ENCODE data around the gene ABHD2. TPM values are rescaled to one million over a fixed set of nuclear protein-coding genes. Genes with fewer than 3 reads are reported as not detected.

Gene ABHD2
- total RNA-seq, 1 donor: 43.6 TPM

DNA sequence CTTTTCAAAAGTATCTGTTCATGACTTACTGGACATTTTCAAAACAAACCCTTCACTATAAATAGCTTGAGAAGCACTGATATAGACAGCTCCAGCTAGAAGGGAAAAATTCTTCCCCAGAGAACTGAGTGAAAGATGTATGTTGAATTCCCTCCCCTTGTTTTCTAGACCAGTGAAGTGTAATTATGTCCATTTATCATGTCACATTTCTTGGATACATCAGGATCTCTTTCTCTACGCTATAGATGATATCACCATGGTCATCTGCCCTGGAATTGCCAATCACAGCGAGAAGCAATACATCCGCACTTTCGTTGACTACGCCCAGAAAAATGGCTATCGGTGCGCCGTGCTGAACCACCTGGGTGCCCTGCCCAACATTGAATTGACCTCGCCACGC, 66.9 kb downstream of the ABHD2 start:
- H3K4me3 ChIP-seq (ENCODE audit: low read depth, low read length): no peak overlapping the region
- DNase-seq (ENCODE audit: low read depth): no peak
- TF ChIP-seq, protein P1, sequence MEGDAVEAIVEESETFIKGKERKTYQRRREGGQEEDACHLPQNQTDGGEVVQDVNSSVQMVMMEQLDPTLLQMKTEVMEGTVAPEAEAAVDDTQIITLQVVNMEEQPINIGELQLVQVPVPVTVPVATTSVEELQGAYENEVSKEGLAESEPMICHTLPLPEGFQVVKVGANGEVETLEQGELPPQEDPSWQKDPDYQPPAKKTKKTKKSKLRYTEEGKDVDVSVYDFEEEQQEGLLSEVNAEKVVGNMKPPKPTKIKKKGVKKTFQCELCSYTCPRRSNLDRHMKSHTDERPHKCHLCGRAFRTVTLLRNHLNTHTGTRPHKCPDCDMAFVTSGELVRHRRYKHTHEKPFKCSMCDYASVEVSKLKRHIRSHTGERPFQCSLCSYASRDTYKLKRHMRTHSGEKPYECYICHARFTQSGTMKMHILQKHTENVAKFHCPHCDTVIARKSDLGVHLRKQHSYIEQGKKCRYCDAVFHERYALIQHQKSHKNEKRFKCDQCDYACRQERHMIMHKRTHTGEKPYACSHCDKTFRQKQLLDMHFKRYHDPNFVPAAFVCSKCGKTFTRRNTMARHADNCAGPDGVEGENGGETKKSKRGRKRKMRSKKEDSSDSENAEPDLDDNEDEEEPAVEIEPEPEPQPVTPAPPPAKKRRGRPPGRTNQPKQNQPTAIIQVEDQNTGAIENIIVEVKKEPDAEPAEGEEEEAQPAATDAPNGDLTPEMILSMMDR (IDR thresholded peaks at IDR 0.05; ENCODE audit: insufficient read depth, low read depth, low read length): no peak

DNA sequence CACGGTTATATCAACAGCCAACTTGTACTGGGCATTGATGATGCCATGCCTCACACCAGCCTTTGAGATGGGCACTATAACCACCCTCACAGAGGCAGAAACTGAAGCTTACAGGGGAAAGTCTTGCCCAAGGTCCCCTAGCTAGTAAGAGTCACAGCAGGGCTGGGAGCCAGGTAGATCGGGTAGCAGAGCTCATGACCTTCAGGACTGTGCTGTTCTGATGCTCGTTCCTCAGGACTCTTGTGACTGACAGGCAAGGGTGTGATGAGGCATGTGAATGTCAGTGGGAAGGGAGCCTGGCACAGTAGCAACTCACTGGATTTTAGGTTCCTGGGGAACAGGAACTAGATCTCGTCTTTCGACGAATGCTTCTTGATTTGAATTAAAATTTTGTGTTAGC, 67.4 kb downstream of the ABHD2 start:
- H3K4me3 ChIP-seq (ENCODE audit: low read depth, low read length): no peak overlapping the region
- no peak for DNase-seq (ENCODE audit: low read depth)
- TF ChIP-seq, protein P1 (IDR thresholded peaks at IDR 0.05; ENCODE audit: insufficient read depth, low read depth, low read length): no peak

DNA sequence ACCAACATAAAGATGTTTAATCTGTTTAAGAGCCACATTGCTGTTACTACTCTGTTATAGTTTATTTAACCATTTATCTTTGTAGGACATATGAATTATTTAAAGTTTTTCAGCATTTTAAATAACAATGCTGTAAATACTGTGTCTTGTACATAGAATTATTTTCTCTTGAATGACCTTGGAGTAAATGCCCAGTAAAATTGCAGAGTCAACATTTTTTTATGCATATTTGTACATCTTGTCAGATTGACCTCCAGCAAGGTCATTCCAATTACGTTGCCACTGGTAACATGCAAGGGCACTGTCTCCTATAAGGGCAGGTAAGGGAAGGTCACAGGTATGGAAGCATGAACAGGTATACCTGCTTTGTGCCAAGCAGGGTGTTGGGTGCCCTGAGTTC, 68.8 kb downstream of the ABHD2 start:
- TF ChIP-seq, protein P1 (IDR thresholded peaks at IDR 0.05; ENCODE audit: insufficient read depth, low read depth, low read length): no peak
- DNase-seq (ENCODE audit: low read depth): no peak
- no peak overlapping the region for H3K4me3 ChIP-seq (ENCODE audit: low read depth, low read length)

DNA sequence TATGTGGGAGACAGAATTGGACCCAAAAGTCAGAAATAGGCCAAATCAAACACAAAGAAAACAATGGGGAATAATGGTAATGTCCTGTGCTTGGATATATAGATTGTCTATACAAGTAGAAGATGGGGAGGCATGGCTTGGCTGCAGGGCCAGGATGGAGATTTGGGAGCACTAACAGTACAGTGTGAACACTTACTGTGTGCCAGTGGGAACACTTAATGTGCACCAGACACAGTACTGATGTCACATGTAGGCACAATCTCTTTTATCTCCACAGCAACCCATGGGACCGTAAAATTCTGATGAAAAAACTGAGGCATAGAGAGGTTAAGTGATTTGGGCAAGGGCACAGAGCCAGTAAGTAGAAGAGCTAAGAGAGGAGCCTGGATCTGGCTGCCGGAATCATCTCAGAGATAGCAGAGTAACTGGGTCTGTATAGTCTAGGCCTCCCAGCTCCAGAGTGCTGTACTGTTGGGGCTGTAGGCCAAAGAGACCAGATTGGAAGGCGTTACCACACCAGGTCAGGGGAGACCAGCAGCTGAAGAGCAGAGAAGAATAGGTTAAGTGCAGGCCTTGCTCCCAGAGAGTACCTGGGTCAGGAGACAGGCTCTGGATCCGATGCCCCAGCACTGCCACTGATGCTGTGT, 69.8 kb downstream of the ABHD2 start:
- H3K4me3 ChIP-seq (ENCODE audit: low read depth, low read length): no peak overlapping the region
- no peak for DNase-seq (ENCODE audit: low read depth)
- TF ChIP-seq, protein P1 (IDR thresholded peaks at IDR 0.05; ENCODE audit: insufficient read depth, low read depth, low read length): no peak

DNA sequence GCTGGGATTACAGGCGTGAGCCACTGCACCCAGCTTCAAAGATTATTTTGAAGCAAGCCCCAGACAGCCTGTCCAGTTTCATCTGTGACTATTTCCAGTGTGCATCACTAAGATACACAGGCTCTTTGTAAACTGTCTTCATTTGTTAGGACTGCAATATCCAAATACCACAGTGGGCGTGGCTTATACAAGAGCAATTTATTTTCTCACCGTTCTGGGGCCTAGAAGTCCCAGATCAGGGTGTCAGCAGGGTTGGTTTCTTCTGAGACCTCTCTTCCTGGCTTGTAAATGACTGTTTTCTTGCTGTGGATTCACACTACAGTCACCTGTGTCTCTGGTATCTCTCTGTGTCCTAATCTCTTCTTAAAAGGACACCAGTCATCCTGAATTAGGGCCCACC, 73.4 kb downstream of the ABHD2 start:
- TF ChIP-seq, protein P1 (IDR thresholded peaks at IDR 0.05; ENCODE audit: insufficient read depth, low read depth, low read length): no peak
- no peak for DNase-seq (ENCODE audit: low read depth)
- H3K4me3 ChIP-seq (ENCODE audit: low read depth, low read length): no peak overlapping the region

DNA sequence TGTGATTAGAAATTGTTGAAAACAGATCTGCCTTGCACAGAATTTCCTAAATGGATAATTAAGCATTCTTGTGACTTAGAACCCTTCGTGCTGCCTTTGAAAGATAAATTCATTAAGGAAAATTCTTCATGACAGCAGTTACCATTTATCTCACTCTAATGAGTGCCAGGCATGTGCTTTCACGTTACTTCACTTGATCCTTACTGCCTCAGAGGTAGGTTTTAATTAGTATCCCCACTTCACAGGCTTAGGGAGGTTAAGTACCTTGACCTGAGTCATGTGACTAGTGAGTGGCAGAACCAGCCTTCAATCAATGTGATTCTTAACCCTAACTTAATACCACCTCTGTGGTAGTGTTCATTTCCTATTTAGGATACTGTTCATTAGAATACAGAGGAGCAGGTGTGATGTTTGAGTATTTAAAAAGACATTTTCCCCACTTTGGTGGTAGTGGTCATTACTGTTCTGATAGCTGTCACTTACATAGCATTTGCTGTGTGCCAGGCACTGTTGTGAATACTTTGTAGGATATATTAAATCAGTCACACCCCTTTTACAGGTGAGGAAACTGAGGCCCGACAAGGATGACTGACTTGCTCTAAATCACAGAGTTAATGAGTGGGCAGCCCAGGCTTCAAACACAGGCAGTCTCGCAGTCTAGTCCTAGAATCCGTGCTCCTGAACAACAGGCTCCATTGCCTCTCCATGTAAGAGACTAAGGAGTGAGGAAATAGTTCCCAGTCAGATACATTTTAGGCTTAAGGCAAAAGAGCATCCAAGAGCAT, 75.2 kb downstream of the ABHD2 start:
- TF ChIP-seq, protein P1 (IDR thresholded peaks at IDR 0.05; ENCODE audit: insufficient read depth, low read depth, low read length): no peak

More for the DNA sequence above, 75.2 kb downstream of the ABHD2 start:
- no peak overlapping the region for H3K4me3 ChIP-seq (ENCODE audit: low read depth, low read length)
- no peak for DNase-seq (ENCODE audit: low read depth)
